SK-N-DZ (cell line): ENCODE results near the gene OTOF.

ENCODE experiments used
- DNase-seq: peaks from one replicate; pipeline ENCODE4 v3.0.0-alpha.2; 2015; ENCODE audit warnings: low spot score

The OTOF gene

GRCh38 chr2:26412091-26412673, 65.7 kb downstream of the OTOF start:
- no peak for DNase-seq

DNA sequence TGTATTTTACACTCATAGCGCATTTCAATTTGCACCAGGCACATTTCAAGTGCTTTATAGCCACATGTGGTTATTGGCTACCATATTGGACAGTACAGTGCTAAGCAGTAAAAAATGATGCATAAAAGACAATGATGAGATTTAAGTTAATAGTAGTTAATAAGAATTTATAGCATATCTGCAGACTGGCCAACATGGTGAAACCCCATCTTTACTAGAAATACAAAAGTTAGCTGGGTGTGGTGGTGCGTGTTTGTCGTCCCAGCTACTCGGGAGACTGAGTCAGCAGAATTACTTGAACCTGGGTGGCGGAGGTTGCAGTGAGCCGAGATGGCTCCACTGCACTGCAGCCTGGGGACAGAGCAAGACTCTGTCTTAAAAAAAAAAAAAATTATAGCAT, 66.5 kb downstream of the OTOF start:
- no peak for DNase-seq

DNA sequence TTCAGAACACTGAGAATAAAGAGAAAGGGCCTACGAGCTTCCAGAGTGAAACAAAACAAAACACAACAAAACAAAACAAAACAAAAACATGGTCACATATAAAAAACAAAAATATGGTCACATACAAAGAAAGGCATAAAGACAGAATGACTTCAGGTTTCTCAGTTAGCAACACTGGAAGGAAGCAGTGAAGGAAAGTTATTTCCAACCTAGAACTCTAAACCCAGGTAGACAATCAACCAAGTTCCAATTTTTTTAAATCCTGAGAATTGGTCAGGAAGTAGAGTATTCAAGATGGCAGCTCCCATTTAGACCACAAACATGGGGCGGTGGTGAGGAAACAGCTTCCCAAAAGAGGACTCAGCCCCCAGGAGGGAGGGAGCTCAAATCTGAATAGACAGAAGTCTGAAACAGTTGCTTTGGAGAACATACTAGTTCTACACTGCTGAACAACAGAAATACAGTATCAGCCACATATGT, 67.1 kb downstream of the OTOF start:
- no peak for DNase-seq

GRCh38 chr2:26409785-26410184, 68.1 kb downstream of the OTOF start:
- no peak for DNase-seq

DNA sequence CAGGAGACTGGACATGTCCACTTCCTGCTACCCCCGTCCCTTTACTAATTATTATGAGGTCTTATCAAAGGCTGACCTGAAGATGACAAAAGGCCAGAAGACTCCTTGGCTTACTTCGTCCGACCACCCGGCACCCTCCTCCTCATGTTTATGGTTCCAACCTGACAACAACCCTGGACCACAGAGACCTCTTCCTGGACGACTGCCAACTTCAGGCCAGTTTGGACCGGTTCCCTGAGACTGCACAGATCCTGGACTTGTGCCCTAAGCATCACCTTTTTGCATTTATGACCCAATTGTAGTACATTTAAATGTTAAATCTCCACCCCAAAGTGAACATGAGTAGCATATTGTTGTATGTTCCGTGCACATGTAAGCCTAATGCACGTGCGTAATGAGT, 70.4 kb downstream of the OTOF start:
- DNase-seq, result no peak
